SU-DHL-6 (cell line): ENCODE results near the gene NCEH1.

ENCODE experiments used
- H2AFZ ChIP-seq: fragments of 200-600 bp; sonication (generic); 2 replicates; pipeline ENCODE4 v1.6.1; 2014; ENCODE audit warnings: low read depth, mild to moderate bottlenecking, moderate library complexity, mixed read lengths, antibody characterized with exemption, low read length; ENCODE audit not compliant: severe bottlenecking
- H3F3A ChIP-seq: fragments of 200-600 bp; shearing (Covaris generic); 2 replicates; pipeline ENCODE4 v1.6.0; 2016; ENCODE audit warnings: antibody characterized with exemption, mild to moderate bottlenecking; ENCODE audit not compliant: insufficient read depth
- H3K27ac ChIP-seq: fragments of 200-600 bp; sonication (generic); 2 replicates; pipeline ENCODE4 v1.5.1; 2016; ENCODE audit warnings: low read depth, mild to moderate bottlenecking, low read length, moderate library complexity, mixed read lengths
- H3K27me3 ChIP-seq: fragments of 200-600 bp; sonication (generic), shearing (Covaris generic); 2 replicates; pipeline ENCODE4 v1.6.0; 2014; ENCODE audit warnings: mild to moderate bottlenecking, low read length
- H3K36me3 ChIP-seq: fragments of 200-600 bp; sonication (generic); 2 replicates; pipeline ENCODE4 v1.6.1; 2014; ENCODE audit warnings: mild to moderate bottlenecking, low read length, mixed read lengths
- H3K4me2 ChIP-seq: fragments of 300-600, 200-600 bp; shearing (Covaris generic), sonication (generic); 2 replicates; pipeline ENCODE4 v1.6.0; 2014; ENCODE audit warnings: low read length, low read depth, mild to moderate bottlenecking; ENCODE audit not compliant: poor library complexity, severe bottlenecking
- H3K4me3 ChIP-seq: fragments of 200-600 bp; sonication (generic); 2 replicates; pipeline ENCODE4 v1.5.1; 2014; ENCODE audit warnings: antibody characterized with exemption, low read length, mild to moderate bottlenecking, mixed read lengths; ENCODE audit not compliant: insufficient read depth, poor library complexity, severe bottlenecking
- H3K79me2 ChIP-seq: fragments of 200-600 bp; sonication (generic); 2 replicates; pipeline ENCODE4 v1.6.1; 2014; ENCODE audit warnings: mild to moderate bottlenecking, low read length, moderate library complexity; ENCODE audit not compliant: insufficient read depth
- H3K9ac ChIP-seq: fragments of 200-600 bp; sonication (generic); 2 replicates; pipeline ENCODE4 v1.7.0; 2014; ENCODE audit warnings: mild to moderate bottlenecking, low read length
- H3K9me2 ChIP-seq: fragments of 200-600 bp; sonication (generic); replicated peaks from 2 replicates; pipeline ENCODE4 v1.6.1; 2014; ENCODE audit warnings: low read length; ENCODE audit not compliant: insufficient read depth
- H3K9me3 ChIP-seq: fragments of 200-600 bp; sonication (generic); 2 replicates; pipeline ENCODE4 v1.6.1; 2014; ENCODE audit warnings: low read length, mixed read lengths; ENCODE audit not compliant: insufficient read depth
- H4K20me1 ChIP-seq: fragments of 200-600 bp; sonication (generic); 2 replicates; pipeline ENCODE4 v1.6.1; 2014; ENCODE audit warnings: low read depth, mild to moderate bottlenecking, antibody characterized with exemption, low read length, moderate library complexity, mixed read lengths
- CTCF ChIP-seq: fragments of 200-600 bp; sonication (generic); IDR thresholded peaks from one replicate; pipeline ENCODE4 v1.5.1; 2017; ENCODE audit warnings: antibody characterized with exemption, mild to moderate bottlenecking, low read length, moderate library complexity; ENCODE audit not compliant: insufficient read depth, poor library complexity, severe bottlenecking
- EZH2phosphoT487 ChIP-seq: fragments of 200-600 bp; sonication (generic), shearing (Covaris generic); conservative IDR thresholded peaks from 2 replicates; pipeline ENCODE4 v1.6.1; 2018; ENCODE audit warnings: mild to moderate bottlenecking, antibody characterized with exemption, low read length, moderate library complexity, mixed read lengths

The NCEH1 gene

DNA sequence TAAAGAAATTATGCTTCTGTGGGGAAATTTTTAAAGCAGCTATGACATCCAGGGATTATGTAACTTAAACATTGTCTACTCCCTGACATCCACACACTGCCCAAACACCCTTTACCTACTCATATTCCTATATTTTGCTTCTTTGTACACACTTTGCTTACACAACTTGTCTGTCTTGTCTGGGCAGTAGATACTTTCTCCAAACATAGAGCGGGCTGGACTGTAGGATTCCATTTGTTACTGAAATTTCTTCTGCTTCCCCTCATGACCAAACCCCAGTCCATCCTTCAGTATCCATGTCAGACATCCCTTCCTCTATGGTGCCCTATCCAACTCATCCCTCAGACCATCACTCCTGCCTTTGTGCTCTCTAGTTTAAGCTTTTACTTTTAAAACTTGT lies 19.9 kb downstream of the NCEH1 start:
- H3K27ac ChIP-seq, result no peak overlapping the region
- H3K79me2 ChIP-seq, result peaks cover 11% of the 10 kb centered on the region
- no peak overlapping the region for H3K4me2 ChIP-seq
- no peaks in the 10 kb centered on the region for H3K9me2 ChIP-seq
- H3K27me3 ChIP-seq, result no peaks in the 10 kb centered on the region
- H3K9me3 ChIP-seq, result no peaks in the 10 kb centered on the region
- TF ChIP-seq CTCF (no peak), EZH2phosphoT487 (no peak)
- no peaks in the 10 kb centered on the region for H3F3A ChIP-seq
- no peak overlapping the region for H3K4me3 ChIP-seq
- no peak overlapping the region for H2AFZ ChIP-seq
- no peak overlapping the region for H3K9ac ChIP-seq
- no peaks in the 10 kb centered on the region for H3K36me3 ChIP-seq
- H4K20me1 ChIP-seq, result no peaks in the 10 kb centered on the region

DNA sequence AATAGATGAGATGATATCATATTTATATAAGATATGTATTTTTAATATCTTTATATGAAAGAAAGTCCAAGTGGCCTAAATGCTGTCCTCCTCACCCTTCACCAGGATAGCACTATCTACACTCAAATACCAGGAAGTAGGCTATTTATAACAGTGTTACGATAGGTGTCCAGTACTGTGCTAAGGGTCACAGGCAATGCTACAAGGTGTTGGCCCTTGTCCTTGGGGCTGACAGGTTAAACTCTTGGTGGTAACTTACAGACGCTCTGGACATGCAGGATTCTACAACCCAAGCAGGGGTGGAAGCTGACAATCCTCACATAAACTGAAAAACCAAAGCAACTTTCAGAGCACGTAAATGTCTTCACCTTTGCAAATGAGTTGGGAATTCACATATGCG lies 22.3 kb downstream of the NCEH1 start:
- H3K27ac ChIP-seq, result no peak overlapping the region

GRCh38 chr3:172687501-172687900 lies 23.4 kb downstream of the NCEH1 start:
- no peaks in the 10 kb centered on the region for H3K9me2 ChIP-seq
- H3K4me2 ChIP-seq, result no peak overlapping the region
- H2AFZ ChIP-seq, result no peak overlapping the region
- TF ChIP-seq CTCF (no peak), EZH2phosphoT487 (no peak)
- H3K36me3 ChIP-seq, result no peaks in the 10 kb centered on the region
- no peaks in the 10 kb centered on the region; the same call in 1 of the 2 replicates for H4K20me1 ChIP-seq
- no peak overlapping the region for H3K27ac ChIP-seq
- H3F3A ChIP-seq, result no peaks in the 10 kb centered on the region
- H3K9ac ChIP-seq, result no peak overlapping the region
- H3K4me3 ChIP-seq, result no peak overlapping the region
- no peaks in the 10 kb centered on the region for H3K27me3 ChIP-seq
- H3K79me2 ChIP-seq, result peaks cover 9% of the 10 kb centered on the region; the same call in 1 of the 2 replicates
- no peaks in the 10 kb centered on the region for H3K9me3 ChIP-seq

More for the DNA sequence above, 22.3 kb downstream of the NCEH1 start:
- Histone ChIP-seq H3K79me2 (peaks cover 11% of the 10 kb centered on the region), H3K9me2 (no peaks in the 10 kb centered on the region), H3K36me3 (no peaks in the 10 kb centered on the region), H3K9ac (no peak overlapping the region), H3K4me3 (no peak overlapping the region), H4K20me1 (no peaks in the 10 kb centered on the region; the same call in 1 of the 2 replicates), H2AFZ (no peak overlapping the region), H3F3A (no peaks in the 10 kb centered on the region), H3K4me2 (no peak overlapping the region), H3K27me3 (no peaks in the 10 kb centered on the region), H3K9me3 (no peaks in the 10 kb centered on the region)
- no peak for TF ChIP-seq EZH2phosphoT487
- TF ChIP-seq CTCF, result no peak
